HEK293 (cell line): Measurements from ENCODE around the gene CHMP5.
A peak's percentile ranks its signal among the peaks of the same experiment; 100 is the strongest.

Experiments used
- CTCF ChIA-PET: fragments of 350-600 bp; formaldehyde crosslinking; extraction: SDS; loops from one replicate; lab custom pipeline; 2021; ENCODE audit warnings: antibody characterized with exemption; lab: Yijun Ruan, JAX
- POLR2A ChIA-PET: fragments of 300-600 bp; formaldehyde crosslinking; extraction: SDS; loops from one replicate; lab custom pipeline; 2020; ENCODE audit warnings: antibody characterized with exemption, inconsistent platforms; lab: Yijun Ruan, JAX
- H3K27ac ChIP-seq: fragments of 200-500 bp; sonication (Bioruptor generic); 2 replicates; pipeline ENCODE4 v1.5.1; 2014; ENCODE audit warnings: low read depth, low read length, control low read depth, inconsistent platforms; ENCODE audit errors: extremely low read depth
- H3K36me3 ChIP-seq, 2 experiments: fragments of 200-500 bp in 1 of 2; sonication (Bioruptor generic) in 1 of 2; 1 replicate in 1 of 2; 2 replicates in 1 of 2; pipeline ENCODE4 v1.5.1; 2014 to 2017; ENCODE audit warnings: inconsistent platforms in 2 of 2, low read length in 2 of 2; ENCODE audit not compliant: control insufficient read depth in 2 of 2, insufficient read depth in 1 of 2
- H3K4me1 ChIP-seq: fragments of 200-500 bp; sonication (Bioruptor generic); 2 replicates; pipeline ENCODE4 v1.5.1; 2014; ENCODE audit warnings: mild to moderate bottlenecking, low read length, inconsistent platforms; ENCODE audit not compliant: control insufficient read depth, insufficient read depth
- H3K4me3 ChIP-seq: 2 replicates; pipeline ENCODE4 v1.5.1; 2011; ENCODE audit warnings: low read depth, mild to moderate bottlenecking, control low read depth, low read length, moderate library complexity
- H3K9me3 ChIP-seq: fragments of 200-500 bp; sonication (Bioruptor generic); 2 replicates; pipeline ENCODE4 v1.5.1; 2014; ENCODE audit warnings: low read depth, low read length, inconsistent platforms; ENCODE audit not compliant: control insufficient read depth, insufficient read depth
- KLF16 ChIP-seq: fragments of 450-650 bp; formaldehyde crosslinking; IDR thresholded peaks from 2 replicates; pipeline ENCODE4 v1.5.1; 2017; ENCODE audit warnings: missing biosample characterization, missing genetic modification characterization
- MEIS1 ChIP-seq: sonication (generic); formaldehyde crosslinking; IDR thresholded peaks from 2 replicates; pipeline ENCODE4 v1.8.1; 2022; ENCODE audit warnings: missing genetic modification reagents, mild to moderate bottlenecking, borderline replicate concordance
- SP7 ChIP-seq: fragments of 450-650 bp; formaldehyde crosslinking; IDR thresholded peaks from 2 replicates; pipeline ENCODE4 v1.5.1; 2016; ENCODE audit warnings: missing biosample characterization, missing genetic modification characterization
- ZBTB17 ChIP-seq: fragments of 450-650 bp; formaldehyde crosslinking; IDR thresholded peaks from 2 replicates; pipeline ENCODE4 v1.5.1; 2016; ENCODE audit warnings: missing biosample characterization, missing genetic modification characterization
- ZNF16 ChIP-seq: fragments of 450-650 bp; formaldehyde crosslinking; IDR thresholded peaks from 2 replicates; pipeline ENCODE4 v1.5.1; 2016; ENCODE audit warnings: low read depth, missing biosample characterization, missing genetic modification characterization
- ZNF2 ChIP-seq: fragments of 450-650 bp; formaldehyde crosslinking; IDR thresholded peaks from 2 replicates; pipeline ENCODE4 v1.5.1; 2016; ENCODE audit warnings: missing biosample characterization, missing genetic modification characterization
- ZNF335 ChIP-seq: fragments of 450-650 bp; formaldehyde crosslinking; conservative IDR thresholded peaks from 2 replicates; pipeline ENCODE4 v1.5.1; 2016; ENCODE audit warnings: missing biosample characterization, missing genetic modification characterization
- ZNF341 ChIP-seq: fragments of 450-650 bp; formaldehyde crosslinking; IDR thresholded peaks from 2 replicates; pipeline ENCODE4; 2016; ENCODE audit warnings: low read depth, missing biosample characterization, missing genetic modification characterization
- ZNF416 ChIP-seq: fragments of 450-650 bp; formaldehyde crosslinking; IDR thresholded peaks from 2 replicates; pipeline ENCODE4 v1.5.1; 2016; ENCODE audit warnings: missing biosample characterization, missing genetic modification characterization
- ZNF548 ChIP-seq: fragments of 450-650 bp; formaldehyde crosslinking; IDR thresholded peaks from 2 replicates; pipeline ENCODE4 v1.5.1; 2016; ENCODE audit warnings: missing biosample characterization, missing genetic modification characterization
- ZNF549 ChIP-seq: fragments of 450-650 bp; IDR thresholded peaks from 2 replicates; pipeline ENCODE4 v1.5.1; 2018; ENCODE audit warnings: missing biosample characterization, missing genetic modification characterization, mild to moderate bottlenecking, inconsistent platforms, moderate library complexity
- ZNF629 ChIP-seq: fragments of 450-650 bp; formaldehyde crosslinking; IDR thresholded peaks from 2 replicates; pipeline ENCODE4 v1.5.1; 2017; ENCODE audit warnings: missing biosample characterization, missing genetic modification characterization
- ZNF654 ChIP-seq: fragments of 450-650 bp; formaldehyde crosslinking; IDR thresholded peaks from 2 replicates; pipeline ENCODE4 v1.5.1; 2016; ENCODE audit warnings: low read depth, missing biosample characterization, missing genetic modification characterization
- ZNF660 ChIP-seq: fragments of 450-650 bp; IDR thresholded peaks from 2 replicates; pipeline ENCODE4 v1.5.1; 2018; ENCODE audit warnings: missing biosample characterization, mild to moderate bottlenecking, missing genetic modification characterization
- TF ChIP-seq, protein P1 (sequence below): fragments of 450-650 bp; formaldehyde crosslinking; IDR thresholded peaks from 2 replicates; pipeline ENCODE4 v1.5.1; 2016; ENCODE audit warnings: missing biosample characterization, missing genetic modification characterization, borderline replicate concordance
- TF ChIP-seq, protein P2 (sequence below): fragments of 450-650 bp; formaldehyde crosslinking; IDR thresholded peaks from 2 replicates; pipeline ENCODE4 v1.5.1; 2017; ENCODE audit warnings: missing biosample characterization, missing genetic modification characterization
- TF ChIP-seq, protein P3 (sequence below): sonication (generic); formaldehyde crosslinking; IDR thresholded peaks from 2 replicates; pipeline ENCODE4 v1.8.1; 2022; ENCODE audit warnings: mild to moderate bottlenecking, moderate library complexity, missing genetic modification reagents
- TF ChIP-seq, protein P4 (sequence below): fragments of 450-650 bp; formaldehyde crosslinking; IDR thresholded peaks from 2 replicates; pipeline ENCODE4 v1.5.1; 2017; ENCODE audit warnings: missing biosample characterization, missing genetic modification characterization
- TF ChIP-seq, protein P5 (sequence below): fragments of 450-650 bp; formaldehyde crosslinking; IDR thresholded peaks from 2 replicates; pipeline ENCODE4 v1.5.1; 2016; ENCODE audit warnings: missing biosample characterization, missing genetic modification characterization

CHMP5 gene

DNA sequence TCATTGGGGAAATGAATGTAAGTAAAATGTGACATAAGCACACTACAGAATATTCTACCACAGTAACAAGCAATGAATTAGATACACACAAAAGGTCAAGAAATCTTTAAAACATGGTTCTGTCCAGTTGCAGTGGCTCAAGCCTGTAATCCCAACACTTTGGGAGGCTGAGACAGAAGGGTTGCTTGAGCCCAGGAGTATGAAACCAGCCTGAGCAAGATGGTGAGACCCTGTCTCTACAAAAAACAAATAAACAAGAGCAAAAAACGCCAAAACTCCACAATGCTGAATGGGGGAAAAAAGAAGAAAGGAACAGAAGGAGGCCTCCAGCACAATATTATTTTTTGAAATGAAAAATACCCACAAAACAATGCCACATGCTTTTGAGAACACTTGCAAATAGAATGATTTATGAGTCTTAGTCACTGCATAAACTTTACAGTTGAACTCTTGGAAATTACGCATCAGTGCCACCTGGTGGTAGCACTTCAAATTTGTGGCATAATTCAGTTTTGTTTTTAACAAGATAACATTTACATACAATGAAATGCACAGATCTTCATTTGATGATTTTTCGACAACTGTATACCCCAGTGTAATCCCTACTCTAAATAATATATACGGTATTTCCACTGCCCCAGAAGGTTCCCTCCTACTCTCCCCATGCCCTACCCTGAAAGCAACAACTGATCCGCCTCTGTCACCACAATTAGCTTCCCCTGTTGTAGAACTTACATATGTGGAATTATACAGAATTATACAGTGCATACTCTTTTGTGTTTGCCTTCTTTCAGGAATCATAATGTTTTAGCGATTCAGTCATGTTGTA lies 39.3 kb upstream of the CHMP5 start:
- Histone ChIP-seq H3K4me1 (no peaks in the 10 kb centered on the region), H3K4me3 (no peak overlapping the region), H3K36me3 (no peaks in the 10 kb centered on the region), H3K9me3 (no peaks in the 10 kb centered on the region), H3K27ac (no peak overlapping the region)
- TF ChIP-seq, protein P1, sequence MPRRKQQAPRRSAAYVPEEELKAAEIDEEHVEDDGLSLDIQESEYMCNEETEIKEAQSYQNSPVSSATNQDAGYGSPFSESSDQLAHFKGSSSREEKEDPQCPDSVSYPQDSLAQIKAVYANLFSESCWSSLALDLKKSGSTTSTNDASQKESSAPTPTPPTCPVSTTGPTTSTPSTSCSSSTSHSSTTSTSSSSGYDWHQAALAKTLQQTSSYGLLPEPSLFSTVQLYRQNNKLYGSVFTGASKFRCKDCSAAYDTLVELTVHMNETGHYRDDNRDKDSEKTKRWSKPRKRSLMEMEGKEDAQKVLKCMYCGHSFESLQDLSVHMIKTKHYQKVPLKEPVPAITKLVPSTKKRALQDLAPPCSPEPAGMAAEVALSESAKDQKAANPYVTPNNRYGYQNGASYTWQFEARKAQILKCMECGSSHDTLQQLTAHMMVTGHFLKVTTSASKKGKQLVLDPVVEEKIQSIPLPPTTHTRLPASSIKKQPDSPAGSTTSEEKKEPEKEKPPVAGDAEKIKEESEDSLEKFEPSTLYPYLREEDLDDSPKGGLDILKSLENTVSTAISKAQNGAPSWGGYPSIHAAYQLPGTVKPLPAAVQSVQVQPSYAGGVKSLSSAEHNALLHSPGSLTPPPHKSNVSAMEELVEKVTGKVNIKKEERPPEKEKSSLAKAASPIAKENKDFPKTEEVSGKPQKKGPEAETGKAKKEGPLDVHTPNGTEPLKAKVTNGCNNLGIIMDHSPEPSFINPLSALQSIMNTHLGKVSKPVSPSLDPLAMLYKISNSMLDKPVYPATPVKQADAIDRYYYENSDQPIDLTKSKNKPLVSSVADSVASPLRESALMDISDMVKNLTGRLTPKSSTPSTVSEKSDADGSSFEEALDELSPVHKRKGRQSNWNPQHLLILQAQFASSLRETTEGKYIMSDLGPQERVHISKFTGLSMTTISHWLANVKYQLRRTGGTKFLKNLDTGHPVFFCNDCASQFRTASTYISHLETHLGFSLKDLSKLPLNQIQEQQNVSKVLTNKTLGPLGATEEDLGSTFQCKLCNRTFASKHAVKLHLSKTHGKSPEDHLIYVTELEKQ = peak; percentile 69; the same call in 1 of the 2 replicates
- TF ChIP-seq ZNF341 (tag by site-specific recombination) (no peak), ZNF654 (tag by site-specific recombination) (peak; percentile 67), SP7 (tag by site-specific recombination) (peak; percentile 53; the same call in 1 of the 2 replicates), ZNF548 (tag by site-specific recombination) (no peak), ZNF2 (tag by site-specific recombination) (peak; percentile 53; the same call in 1 of the 2 replicates), ZNF629 (tag by site-specific recombination) (0 out of 2 replicates have a peak, but pooled peaks have one; percentile 40), ZNF660 (0 out of 2 replicates have a peak, but pooled peaks have one; percentile 45), KLF16 (tag by site-specific recombination) (no peak), ZBTB17 (tag by site-specific recombination) (peak; percentile 42; the same call in 1 of the 2 replicates), ZNF335 (0 out of 2 replicates have a peak, but pooled peaks have one; percentile 31), MEIS1 (CRISPR knock-in tag) (peak; percentile 90), ZNF549 (tag by site-specific recombination) (no peak), ZNF416 (tag by site-specific recombination) (no peak), ZNF16 (tag by site-specific recombination) (no peak)
- TF ChIP-seq, protein P2, sequence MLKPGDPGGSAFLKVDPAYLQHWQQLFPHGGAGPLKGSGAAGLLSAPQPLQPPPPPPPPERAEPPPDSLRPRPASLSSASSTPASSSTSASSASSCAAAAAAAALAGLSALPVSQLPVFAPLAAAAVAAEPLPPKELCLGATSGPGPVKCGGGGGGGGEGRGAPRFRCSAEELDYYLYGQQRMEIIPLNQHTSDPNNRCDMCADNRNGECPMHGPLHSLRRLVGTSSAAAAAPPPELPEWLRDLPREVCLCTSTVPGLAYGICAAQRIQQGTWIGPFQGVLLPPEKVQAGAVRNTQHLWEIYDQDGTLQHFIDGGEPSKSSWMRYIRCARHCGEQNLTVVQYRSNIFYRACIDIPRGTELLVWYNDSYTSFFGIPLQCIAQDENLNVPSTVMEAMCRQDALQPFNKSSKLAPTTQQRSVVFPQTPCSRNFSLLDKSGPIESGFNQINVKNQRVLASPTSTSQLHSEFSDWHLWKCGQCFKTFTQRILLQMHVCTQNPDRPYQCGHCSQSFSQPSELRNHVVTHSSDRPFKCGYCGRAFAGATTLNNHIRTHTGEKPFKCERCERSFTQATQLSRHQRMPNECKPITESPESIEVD = peak; percentile 48; the same call in 1 of the 2 replicates
- TF ChIP-seq, protein P3, sequence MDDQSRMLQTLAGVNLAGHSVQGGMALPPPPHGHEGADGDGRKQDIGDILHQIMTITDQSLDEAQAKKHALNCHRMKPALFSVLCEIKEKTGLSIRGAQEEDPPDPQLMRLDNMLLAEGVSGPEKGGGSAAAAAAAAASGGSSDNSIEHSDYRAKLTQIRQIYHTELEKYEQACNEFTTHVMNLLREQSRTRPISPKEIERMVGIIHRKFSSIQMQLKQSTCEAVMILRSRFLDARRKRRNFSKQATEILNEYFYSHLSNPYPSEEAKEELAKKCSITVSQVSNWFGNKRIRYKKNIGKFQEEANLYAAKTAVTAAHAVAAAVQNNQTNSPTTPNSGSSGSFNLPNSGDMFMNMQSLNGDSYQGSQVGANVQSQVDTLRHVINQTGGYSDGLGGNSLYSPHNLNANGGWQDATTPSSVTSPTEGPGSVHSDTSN (CRISPR knock-in tag) = no peak
- TF ChIP-seq, protein P4, sequence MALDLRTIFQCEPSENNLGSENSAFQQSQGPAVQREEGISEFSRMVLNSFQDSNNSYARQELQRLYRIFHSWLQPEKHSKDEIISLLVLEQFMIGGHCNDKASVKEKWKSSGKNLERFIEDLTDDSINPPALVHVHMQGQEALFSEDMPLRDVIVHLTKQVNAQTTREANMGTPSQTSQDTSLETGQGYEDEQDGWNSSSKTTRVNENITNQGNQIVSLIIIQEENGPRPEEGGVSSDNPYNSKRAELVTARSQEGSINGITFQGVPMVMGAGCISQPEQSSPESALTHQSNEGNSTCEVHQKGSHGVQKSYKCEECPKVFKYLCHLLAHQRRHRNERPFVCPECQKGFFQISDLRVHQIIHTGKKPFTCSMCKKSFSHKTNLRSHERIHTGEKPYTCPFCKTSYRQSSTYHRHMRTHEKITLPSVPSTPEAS (tag by site-specific recombination) = no peak
- TF ChIP-seq, protein P5, sequence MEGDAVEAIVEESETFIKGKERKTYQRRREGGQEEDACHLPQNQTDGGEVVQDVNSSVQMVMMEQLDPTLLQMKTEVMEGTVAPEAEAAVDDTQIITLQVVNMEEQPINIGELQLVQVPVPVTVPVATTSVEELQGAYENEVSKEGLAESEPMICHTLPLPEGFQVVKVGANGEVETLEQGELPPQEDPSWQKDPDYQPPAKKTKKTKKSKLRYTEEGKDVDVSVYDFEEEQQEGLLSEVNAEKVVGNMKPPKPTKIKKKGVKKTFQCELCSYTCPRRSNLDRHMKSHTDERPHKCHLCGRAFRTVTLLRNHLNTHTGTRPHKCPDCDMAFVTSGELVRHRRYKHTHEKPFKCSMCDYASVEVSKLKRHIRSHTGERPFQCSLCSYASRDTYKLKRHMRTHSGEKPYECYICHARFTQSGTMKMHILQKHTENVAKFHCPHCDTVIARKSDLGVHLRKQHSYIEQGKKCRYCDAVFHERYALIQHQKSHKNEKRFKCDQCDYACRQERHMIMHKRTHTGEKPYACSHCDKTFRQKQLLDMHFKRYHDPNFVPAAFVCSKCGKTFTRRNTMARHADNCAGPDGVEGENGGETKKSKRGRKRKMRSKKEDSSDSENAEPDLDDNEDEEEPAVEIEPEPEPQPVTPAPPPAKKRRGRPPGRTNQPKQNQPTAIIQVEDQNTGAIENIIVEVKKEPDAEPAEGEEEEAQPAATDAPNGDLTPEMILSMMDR (tag by site-specific recombination) = 0 out of 2 replicates have a peak, but pooled peaks have one; percentile 22
- CTCF ChIA-PET = interaction anchor here (0.6 to 2.6 kb wide), 42 partner anchors 8 to 843 kb away, joined by 3 to 27 read pairs (median 4); partner anchors contain the start of genes B4GALT1, SMU1 and SPINK4
- POLR2A ChIA-PET = interaction anchor here (0.6 to 1.2 kb wide), 5 partner anchors 33 to 152 kb away, joined by 3 to 5 read pairs (median 3); partner anchors contain the start of gene B4GALT1
